Vagina (tissue), 2 donors: ENCODE measurements around the gene ABHD10.

Experiments
- POLR2A ChIP-seq, 2 donors: fragments of 450-650 bp; IDR thresholded peaks; one replicate each; pipeline ENCODE4 v1.6.1; 2017; ENCODE audit warnings: antibody characterized with exemption in 2 of 2, mild to moderate bottlenecking in 2 of 2, moderate library complexity in 2 of 2
- POLR2AphosphoS5 ChIP-seq, 2 donors: sonication (generic); formaldehyde crosslinking; IDR thresholded peaks; one replicate each; pipeline ENCODE4 v1.9.0; 2017; ENCODE audit warnings: antibody characterized with exemption in 2 of 2, mild to moderate bottlenecking in 2 of 2, low read depth in 1 of 2; ENCODE audit not compliant: insufficient read depth in 1 of 2
- TF ChIP-seq, protein P1 (sequence below), 3 experiments: fragments of 450-650 bp in 2 of 3; fragments of 200-600 bp in 1 of 3; sonication (generic) in 1 of 3; IDR thresholded peaks; one replicate each; pipeline ENCODE4 v1.5.1; 2017 to 2019; ENCODE audit warnings: antibody characterized with exemption in 3 of 3, mild to moderate bottlenecking in 2 of 3, moderate library complexity in 2 of 3

DNA sequence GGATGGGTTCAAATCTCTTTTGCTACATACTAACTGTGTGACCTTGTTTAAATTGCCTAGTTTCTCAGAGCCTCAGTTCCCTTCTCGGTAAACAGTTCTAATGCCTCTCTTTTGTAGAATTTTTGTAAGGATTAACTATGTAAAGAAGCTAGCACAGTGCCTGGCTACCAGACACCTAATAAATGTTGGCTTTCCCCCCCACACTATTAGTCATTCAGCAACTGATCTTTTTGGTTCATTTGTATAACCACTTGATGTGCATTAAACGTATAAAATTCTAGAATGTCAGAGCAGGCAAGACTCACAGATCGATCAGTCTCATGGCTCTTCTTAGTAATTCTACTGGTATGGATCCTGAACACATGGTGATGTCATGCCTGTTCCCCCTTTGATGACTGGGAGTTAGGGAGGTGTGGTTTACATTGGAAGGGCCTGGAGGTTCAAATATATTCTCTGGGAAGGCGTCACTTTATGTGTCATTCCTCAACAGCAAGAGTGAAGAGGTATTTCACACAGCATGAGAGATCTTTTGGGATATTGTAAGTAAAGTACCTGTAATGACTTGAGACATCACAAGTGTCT lies 26.4 kb downstream of the ABHD10 start:
- TF ChIP-seq POLR2A (IDR thresholded peaks at IDR 0.05) (no peak), POLR2AphosphoS5 (IDR thresholded peaks at IDR 0.05; ENCODE audit: insufficient read depth in 1 of 2, low read depth in 1 of 2) (no peak)
- TF ChIP-seq, protein P1, sequence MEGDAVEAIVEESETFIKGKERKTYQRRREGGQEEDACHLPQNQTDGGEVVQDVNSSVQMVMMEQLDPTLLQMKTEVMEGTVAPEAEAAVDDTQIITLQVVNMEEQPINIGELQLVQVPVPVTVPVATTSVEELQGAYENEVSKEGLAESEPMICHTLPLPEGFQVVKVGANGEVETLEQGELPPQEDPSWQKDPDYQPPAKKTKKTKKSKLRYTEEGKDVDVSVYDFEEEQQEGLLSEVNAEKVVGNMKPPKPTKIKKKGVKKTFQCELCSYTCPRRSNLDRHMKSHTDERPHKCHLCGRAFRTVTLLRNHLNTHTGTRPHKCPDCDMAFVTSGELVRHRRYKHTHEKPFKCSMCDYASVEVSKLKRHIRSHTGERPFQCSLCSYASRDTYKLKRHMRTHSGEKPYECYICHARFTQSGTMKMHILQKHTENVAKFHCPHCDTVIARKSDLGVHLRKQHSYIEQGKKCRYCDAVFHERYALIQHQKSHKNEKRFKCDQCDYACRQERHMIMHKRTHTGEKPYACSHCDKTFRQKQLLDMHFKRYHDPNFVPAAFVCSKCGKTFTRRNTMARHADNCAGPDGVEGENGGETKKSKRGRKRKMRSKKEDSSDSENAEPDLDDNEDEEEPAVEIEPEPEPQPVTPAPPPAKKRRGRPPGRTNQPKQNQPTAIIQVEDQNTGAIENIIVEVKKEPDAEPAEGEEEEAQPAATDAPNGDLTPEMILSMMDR (IDR thresholded peaks at IDR 0.05), result no peak
